Stimulated activated CD8-positive, alpha-beta memory T cell treated with anti-CD3 and anti-CD28 coated beads, Interleukin-15, amount 100 ng/mL, for 48 hours (primary cell): Measurements from ENCODE around the gene DNAJA2.
"Not testable (repeated sequence)": the region's sequence is repeated elsewhere in the genome, so short reads cannot be mapped to it uniquely, and the experiment has no call there.

Experiments used
- DNase-seq, 2 donors: peaks; one replicate each; pipeline ENCODE4 v3.0.0-alpha.2; 2020; ENCODE audit warnings: low read depth in 2 of 2

The DNAJA2 gene

DNA sequence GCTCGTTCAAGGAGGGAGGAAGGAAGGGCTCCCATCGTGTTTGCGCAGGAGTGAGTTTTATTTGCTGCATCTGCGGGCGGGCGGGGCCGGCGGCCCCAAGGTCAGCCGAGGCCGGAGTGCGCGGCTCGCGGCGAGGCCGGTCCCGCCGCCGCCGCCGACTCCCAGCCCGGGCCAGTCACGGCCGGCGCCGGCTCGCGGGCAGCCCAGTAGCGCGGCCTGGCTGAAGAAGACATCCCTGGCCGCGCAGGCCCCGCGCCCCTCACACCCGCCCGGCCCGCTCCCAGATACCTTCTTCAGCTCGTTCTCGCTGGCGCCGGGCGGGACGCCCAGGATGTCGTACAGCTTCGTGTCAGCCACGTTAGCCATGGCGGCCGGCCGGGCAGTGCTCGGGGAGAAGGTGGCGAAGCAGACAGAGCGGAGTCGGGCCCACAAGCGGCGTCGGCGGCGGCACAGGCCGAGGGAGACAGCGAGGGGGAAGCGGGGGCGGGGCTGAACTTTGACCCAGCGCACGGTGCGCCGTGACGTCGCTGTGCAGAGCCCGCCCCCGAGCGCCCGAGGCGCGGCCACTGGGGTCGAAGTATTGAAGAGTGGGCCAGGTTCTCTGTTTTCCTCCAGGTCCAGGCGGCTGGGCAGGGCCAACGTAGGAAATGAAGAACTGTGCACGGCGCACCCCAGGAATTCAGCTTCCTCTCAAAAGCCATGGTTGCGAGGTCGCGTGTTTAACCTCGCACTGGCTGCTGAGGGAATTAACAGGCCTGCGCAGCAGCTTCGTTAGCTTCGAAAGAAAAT is at the start of gene DNAJA2:
DNAJA2 (minus strand) TSS at position 468 of the 789 bp plus-strand sequence; CDS start at position 366, 102 bp downstream.
- peak; percentile 86 to 87 for DNase-seq

DNA sequence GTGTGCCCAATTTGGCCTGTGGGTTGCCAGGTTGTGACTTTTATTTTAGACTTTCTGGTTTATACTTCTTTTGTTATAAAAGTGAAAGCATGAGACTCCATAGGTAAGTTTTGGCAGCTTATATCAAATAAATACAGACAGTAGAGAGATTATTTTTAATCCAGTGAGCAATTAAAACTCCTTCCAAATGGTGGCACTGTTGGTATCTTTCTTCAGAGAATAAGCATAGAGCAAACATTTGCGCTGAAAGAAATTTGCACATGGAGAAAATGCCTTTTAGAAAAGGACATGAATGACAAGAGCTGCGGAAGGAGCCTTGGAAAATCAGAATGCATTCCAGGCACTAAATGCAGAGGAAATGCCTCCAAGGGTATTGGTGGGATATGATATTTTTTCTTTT is 46.1 kb upstream of the DNAJA2 start:
- no peak for DNase-seq

DNA sequence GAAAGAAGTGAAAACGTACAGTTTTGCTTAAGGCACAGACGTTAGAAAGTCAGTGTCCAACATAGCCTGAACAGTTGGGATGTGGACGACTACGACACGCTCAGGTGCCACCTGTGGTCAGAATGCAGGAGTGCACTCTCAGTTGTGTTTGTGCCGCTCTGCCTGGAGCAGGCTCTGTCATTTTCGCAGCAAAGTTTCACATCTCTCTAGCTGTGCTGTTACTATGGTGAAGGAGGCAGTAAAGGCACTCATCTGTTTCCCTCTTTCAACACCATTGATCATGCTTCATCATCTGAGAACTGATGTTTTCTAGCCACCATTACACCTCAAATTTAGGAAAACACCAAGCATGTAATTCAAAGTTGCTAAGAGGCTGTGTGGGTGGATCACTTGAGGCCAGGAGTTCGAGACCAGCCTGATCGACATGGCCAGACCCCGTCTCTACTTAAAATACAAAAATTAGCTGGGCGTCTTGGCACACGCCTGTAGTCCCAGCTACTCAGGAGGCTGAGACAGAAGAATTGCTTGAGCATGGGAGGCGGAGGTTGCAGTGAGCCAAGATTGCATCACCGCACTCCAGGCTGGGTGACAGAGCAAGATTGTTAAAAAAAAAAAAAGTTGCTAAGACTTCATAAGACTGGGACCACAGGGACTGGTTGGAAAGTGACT is 44.9 kb upstream of the DNAJA2 start:
- DNase-seq: peak; percentile 29 to 38

DNA sequence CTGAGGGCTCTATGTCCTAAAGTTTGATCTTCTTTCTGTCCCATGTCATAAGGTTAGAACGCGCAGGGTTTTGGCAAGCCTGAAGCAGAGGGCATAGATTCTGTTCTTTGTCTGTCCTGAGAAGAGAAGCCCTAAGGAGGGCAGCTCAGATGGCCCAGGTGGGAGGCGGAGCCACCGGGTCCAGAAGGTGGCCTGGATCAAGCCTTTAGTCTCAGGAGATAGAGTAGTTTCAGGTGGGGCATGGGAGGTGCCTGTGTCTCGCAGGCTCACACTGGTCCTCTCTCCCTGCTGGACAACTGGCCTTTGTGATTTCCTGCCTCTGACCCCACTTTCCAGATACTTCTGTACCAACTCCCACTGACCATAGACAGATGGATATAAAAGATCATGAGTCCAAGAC is 44.2 kb upstream of the DNAJA2 start:
- DNase-seq: no peak

DNA sequence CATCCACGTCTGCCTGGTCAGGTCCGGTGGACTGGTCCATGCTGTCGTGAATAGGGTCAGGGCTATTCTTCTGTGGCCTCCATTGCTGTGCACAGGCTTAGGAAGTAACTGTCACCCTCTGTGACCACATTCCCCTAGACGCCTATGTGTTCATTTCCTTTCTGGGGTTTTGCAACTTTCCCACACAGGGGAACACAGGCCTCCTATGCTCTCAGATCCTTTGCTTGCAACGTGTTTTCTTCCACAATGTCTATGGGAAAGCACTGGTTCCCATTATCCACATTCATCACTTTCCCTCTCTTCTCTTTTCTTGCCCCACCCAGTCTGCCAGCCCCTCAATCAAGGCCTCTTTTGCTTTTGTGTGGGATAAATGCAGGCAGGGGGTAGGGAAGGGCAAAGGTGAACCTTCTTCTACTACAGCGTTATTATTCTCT is 43.2 kb upstream of the DNAJA2 start:
- DNase-seq: no peak

DNA sequence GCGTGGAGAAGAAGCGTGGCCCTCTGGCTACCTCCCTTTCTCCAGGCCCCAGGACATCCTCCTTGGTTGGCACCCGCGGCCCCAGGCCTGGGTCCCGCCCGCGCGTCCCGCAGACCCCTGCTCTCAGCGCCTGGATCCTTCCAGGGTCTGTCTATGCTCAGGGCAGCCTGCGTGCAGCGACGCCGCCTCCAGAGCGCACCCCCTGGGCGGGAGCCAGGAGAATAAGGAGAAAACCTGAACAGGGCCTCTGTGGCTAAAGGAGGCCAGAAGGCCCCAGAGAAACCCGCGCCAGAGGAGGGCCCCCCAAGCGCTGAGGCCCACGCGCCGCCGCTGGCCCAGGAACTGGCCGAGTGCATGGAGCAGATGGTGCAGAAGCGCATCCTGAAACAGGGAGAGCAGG is 40.4 kb upstream of the DNAJA2 start:
- no peak for DNase-seq

DNA sequence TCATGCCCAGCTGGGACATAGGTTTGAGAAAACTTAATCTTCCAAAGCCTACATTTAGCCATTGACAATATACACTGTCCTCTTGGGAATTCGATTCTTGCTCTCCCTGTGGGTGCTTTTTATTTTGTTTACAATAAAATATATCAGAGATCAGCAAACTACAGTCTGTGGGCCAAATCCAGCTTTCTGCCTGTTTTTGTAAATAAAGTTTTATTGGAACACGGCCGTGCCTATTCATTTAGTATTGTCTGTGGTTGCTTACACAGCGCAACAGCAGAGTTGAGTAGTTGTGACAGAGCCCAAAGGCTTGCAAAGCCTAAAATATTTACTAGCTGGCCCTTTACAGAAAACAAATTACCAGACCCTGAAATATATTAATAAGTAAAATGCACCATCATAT is 39.7 kb upstream of the DNAJA2 start:
- DNase-seq: no peak

DNA sequence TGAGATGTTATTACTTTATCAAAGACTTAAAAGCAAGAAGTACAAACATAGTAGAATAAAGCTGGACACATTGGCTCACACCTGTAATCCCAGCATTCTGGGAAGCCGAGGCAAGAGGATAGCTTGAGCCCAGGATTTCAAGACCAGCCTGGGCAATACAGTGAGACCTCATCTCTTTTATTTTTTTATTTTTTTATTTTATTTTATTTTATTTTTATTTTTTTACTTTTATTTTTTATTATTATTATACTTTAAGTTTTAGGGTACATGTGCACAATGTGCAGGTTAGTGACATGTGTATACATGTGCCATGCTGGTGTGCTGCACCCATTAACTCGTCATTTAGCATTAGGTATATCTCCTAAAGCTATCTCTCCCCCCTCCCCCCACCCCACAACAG is 37.3 kb upstream of the DNAJA2 start:
- not testable (repeated sequence) for DNase-seq

DNA sequence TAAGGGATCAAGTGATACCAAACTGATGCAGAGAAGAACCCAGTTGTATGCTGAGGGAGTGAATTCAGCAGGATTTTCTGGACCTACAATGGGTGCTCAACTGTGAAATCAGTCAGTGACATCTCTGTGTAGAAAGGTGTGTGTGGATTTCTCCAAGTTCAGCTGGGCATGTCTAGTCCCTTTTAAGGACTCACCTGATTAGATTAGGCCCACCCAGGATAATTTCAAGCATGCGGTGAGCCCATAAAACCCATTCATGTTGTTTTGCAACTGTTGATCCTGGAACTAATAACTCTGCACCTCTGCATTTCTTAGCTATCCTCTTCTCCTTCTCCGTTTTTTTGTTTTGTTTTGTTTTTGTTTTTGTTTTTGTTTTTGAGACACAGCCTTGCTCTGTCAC is 35.1 kb upstream of the DNAJA2 start:
- no peak for DNase-seq

DNA sequence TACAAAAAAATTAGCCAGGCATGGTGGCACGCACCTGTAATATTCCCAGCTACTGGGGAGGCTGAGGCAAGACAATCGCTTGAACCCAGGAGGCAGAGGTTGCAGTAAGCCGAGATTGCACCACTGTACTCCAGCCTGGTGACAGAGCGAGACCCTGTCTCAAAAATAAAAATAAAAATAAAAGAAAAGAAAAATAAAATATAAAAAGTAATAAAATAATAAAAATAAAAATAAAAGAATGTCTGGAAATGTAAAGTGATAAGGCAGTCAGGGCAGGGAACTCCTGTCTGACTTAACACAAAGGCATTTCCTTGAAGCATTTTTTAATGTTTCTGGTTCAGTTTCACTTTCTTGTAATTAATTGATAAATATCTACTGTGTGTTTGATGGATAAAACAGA is 34.7 kb upstream of the DNAJA2 start:
- DNase-seq: no peak

DNA sequence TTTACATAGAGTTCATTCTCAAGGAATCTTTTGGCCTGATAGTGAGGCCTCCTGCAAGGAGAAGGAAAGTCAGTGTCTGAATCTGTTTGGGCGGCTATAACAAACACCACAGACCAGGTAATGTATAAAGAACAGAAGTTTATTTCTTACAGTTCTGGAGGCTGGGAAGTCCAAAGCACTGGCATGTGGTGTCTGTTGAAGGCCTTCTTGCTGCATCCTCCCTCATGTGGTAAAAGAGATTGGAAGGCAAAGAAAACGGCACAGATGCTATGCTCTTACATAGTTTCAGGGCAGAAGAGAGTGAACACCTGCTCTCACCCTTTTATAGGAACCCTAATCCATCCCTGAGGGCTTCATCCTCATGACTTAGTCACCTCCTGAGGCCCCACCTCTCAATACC is 31.2 kb upstream of the DNAJA2 start:
- DNase-seq: no peak

DNA sequence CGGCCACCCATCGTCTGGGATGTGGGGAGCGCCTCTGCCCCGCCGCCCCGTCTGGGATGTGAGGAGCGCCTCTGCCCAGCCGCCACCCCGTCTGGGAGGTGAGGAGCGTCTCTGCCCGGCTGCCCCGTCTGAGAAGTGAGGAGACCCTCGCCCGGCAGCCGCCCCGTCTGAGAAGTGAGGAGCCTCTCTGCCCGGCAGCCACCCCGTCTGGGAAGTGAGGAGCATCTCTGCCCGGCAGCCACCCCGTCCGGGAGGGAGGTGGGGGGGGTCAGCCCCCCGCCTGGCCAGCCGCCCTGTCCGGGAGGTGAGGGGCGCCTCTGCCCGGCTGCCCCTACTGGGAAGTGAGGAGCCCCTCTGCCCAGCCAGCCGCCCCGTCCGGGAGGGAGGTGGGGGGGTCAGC is 26.6 kb upstream of the DNAJA2 start:
- DNase-seq: not testable (repeated sequence)

DNA sequence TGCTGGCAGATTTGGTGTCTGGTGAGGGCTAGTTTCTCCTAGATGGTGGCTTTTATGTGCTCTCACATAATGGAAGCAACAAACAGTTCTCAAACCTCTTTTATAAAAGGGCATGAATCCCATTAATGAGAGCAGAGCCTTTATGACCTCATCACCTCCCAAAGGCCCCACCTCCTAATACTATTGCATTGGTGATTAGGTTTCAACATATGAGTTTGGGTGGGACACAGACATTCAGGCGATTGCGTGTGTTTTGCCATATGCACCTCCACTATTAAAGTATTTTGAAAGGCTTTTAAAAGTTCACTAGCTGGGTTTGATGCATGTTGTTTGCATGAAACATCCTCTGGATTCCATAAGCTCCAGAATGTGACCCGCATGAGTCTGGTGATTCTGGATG is 24.4 kb upstream of the DNAJA2 start:
- no peak for DNase-seq

DNA sequence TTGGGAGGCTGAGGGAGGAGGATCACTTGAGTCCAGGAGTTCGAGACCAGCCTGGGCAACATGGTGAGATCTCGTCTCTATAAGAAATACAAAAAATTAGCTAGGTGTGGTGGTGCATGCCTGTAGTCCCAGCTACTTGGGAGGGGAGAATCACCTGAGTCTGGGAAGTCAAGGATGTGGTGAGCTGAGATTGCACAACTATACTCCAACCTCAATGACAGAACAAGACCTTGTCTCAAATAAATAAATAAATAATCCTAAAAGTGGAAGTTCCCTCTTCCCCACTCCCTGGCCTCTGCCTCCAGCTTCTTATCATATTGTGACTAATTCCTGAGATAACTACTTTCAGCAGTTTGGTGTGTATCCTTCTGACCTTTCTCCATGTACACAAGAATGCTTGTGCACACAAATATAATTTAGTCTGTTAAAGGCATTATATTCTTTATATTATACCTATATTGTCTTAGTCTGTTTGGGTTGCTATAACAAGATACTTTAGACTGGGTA is 23.5 kb upstream of the DNAJA2 start:
- DNase-seq: no peak

DNA sequence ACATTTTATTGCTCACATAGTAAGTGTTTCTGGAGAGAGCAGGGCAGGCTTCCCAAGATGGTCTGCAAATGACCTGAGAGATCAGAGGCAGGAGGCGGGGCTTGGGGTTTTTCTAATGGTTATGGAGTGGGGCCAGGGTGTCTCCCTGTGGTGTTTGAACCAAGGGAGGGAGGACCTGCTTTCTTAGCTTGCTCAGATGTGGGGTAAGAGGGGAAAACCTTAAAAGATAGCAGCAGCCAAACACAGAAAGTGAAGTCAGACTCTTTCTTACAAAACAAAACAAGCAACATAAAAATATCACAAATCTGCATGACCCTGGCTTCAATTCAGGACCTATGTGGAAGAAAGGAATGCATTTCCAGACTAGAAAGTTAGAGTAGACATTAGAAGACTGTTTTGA is 22.9 kb upstream of the DNAJA2 start:
- peak in 1 of 2 donors; percentile 31 for DNase-seq

DNA sequence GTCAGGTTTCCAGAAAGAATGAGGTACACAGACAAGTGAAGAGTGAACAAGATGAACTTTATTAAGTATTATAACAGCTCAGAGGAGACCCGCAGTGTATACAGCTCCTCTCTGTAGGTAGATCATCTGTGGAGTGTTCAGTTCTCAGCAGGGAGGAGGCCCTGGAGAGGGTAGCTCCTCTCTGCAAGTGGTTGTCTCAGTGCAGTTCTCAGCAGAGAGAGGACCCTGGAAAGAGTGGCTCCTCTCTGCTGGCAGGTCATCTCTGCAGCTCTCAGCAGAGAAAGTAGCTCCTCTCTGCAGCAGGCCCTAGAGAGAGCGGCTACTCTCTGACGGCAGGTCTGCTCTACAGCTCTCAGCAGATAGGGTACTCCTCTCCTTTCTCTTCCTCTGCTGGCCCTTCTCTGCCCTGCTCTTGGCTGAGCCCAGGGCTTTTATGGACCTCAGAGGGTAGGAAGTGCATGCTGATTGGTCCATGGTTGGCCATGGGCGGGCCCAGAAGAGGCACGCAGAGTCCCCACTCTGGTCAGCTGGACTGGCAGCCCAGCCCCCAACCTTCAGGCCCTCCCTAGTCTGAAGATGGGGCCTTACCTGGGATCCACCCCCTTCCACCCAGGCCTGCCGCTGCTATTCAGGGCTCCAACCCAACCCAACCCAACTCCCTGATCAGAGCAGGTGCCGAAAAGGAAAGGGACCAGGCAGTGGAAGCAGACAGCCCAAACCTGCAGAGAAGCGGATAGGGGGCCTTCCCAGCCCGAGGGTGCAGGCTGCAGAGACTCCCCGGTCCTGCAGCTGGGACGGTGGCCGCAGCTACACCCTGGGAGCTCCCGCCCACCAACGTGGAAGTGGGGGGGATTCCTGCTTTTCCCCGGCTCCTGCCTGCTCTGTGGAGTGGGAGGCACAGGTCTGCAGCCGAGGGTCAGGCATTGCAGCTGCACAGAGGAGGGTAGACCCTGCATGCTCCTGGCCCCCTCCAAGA is 18.5 kb upstream of the DNAJA2 start:
- DNase-seq: no peak

DNA sequence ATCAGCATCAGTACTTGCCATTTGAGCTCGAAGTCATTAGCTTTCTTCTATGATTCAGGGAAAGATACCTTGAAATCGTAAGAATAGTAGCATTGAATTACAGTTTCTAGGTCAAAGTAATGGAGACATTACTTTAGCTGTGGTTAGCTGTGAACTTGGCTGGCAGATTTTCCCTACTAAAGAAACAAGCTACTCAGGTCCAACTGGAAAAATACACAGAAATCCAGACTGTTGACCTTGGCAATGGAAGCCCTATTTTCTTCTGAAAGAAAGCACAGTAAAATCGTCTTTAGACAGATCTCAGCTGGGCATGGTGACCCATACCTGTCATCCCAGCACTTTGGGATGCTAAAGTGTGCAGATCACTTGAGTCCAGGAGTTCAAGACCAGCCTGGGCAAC is 13.4 kb upstream of the DNAJA2 start:
- no peak for DNase-seq

DNA sequence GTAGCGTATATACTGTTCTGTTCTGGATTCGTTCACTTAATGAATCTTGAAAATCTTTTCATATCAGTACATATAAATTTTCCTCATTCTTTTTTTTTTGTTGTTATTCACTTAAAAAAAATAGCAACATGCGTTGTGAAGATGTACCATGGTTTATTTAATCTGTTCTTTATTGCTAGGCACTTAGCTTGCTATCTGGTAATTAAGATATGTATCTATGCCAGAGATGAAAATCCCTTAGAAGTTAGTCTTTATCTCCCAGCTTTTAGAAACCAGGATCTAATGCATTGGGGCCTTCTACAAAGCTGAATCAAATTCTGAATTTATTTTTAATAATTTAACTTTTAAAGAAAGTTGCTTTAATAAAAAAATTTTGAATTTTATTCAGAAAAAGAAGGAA is 13.0 kb upstream of the DNAJA2 start:
- DNase-seq: no peak

DNA sequence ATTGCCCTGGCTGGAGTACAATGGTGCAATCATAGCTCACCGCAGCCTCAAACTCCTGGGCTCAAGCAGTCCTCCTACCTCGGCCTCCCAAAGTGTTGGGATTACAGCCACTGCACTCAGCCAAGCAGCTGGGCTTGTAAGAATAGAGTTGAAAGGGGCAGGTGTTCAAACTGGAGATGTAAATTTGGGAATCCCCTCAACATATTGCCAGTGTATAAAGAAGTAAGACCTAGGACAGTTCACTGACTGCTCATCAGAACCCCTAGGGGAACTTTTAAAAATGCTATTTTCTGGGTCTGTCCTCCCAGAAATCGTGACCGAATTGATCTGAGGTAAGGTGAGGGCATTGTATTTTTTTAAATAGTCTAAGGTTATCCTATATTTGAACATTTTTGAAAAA is 8.9 kb upstream of the DNAJA2 start:
- DNase-seq: no peak

DNA sequence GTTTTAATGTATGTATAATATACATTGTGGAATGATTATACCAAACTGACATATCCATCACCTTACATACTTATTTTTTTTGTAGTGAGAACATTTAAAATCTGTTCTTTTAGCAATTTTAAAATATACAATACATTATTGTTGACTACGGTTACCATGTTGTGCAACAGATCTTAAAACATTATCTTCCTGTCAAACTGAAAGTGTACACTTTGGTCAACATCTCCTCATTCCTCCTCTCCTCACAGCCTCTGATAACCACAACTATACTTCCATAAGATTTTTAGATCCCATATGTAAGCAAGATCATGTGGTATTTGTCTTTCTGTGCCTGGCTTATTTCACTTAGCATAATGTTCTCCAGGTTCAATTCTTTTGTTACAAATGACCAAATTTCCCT is 7.5 kb upstream of the DNAJA2 start:
- DNase-seq: no peak

DNA sequence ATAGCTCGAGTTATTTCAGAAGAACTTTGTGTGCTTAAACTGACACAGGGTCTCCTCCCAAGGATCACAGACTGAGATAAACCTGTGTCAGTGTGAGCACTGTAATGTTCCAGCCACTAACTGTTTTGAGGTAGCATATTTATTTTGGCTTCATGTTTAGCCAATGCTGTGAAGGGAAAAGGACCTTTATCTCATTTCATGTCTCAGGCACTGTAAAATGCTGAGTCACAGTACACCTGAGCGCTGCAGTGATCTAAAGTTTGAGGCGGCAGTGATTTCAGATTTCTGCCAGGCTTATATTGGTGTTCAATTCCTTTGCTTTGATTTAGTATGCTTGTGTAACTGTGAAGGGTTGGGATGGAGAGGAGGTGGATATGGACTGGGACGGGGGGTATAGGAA is 3.1 kb upstream of the DNAJA2 start:
- DNase-seq: no peak

DNA sequence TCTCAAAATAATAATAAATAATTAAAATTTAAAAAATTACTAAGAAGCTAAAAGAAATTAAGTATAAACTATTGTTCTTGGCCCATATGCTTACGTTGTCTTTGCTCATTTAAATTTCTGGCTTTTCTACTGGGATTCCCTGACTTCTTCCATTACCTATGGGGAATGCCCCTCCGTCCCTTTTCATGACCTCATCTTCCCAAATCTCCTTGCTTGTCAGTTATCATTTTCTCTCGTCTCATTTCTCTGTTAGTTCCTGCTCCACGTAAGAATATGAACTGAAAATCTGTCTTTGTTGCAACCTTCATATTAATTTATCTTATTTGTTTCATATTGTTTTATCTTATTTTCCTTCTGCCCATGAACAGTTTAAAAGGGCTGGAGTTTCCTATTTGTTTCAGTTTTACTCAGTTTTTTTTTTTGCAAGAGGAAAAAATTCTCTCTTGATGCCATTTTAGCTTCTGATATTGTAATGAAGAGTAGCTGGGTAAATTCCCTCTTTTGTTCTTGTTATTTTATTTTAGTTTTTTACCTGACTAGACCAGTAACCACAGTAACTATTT is 2.5 kb upstream of the DNAJA2 start:
- DNase-seq: no peak
